GM21390 (cell line): Measurements from ENCODE around the gene NRBP1.

ENCODE experiments used
- ATAC-seq: cut with Tn5 transposase; IDR thresholded peaks from one replicate; pipeline ENCODE4 v1.9.1; 2021; ENCODE audit not compliant: unreplicated experiment

Gene NRBP1

GRCh38 chr2:27489498-27490397 lies 61.3 kb downstream of the NRBP1 start, which contains the start of gene IFT172:
IFT172 (minus strand) TSS chr2:27489743; CDS start chr2:27489653, 90 bp downstream.
- ATAC-seq, result peak; percentile 91
